HCT116 (cell line): ENCODE data around the gene CLDN20.

Experiments used
- EGR1 ChIP-seq: IDR thresholded peaks from 2 replicates; pipeline ENCODE4 v1.6.1; 2012; ENCODE audit warnings: low read depth
- ELF1 ChIP-seq: IDR thresholded peaks from 2 replicates; pipeline ENCODE4 v1.6.1; 2012; ENCODE audit warnings: low read depth, borderline replicate concordance
- EZH2 ChIP-seq: fragments of 200-600 bp; sonication (generic); IDR thresholded peaks from 2 replicates; pipeline ENCODE4 v1.6.1; 2017; ENCODE audit warnings: antibody characterized with exemption, mixed run types
- FOSL1 ChIP-seq: IDR thresholded peaks from 2 replicates; pipeline ENCODE4 v1.6.1; 2012; ENCODE audit warnings: low read depth
- POLR2A ChIP-seq: IDR thresholded peaks from 2 replicates; pipeline ENCODE4 v1.7.0; 2011; ENCODE audit warnings: borderline replicate concordance; ENCODE audit not compliant: insufficient read depth, insufficient read length; ENCODE audit errors: extremely low read depth
- POLR2AphosphoS5 ChIP-seq: IDR thresholded peaks from 2 replicates; pipeline ENCODE4 v1.6.1; 2011; ENCODE audit warnings: mild to moderate bottlenecking, low read depth, low read length, moderate library complexity
- SRF ChIP-seq: IDR thresholded peaks from 2 replicates; pipeline ENCODE4 v1.6.1; 2012; ENCODE audit warnings: low read depth
- YY1 ChIP-seq: IDR thresholded peaks from 2 replicates; pipeline ENCODE4 v1.6.1; 2011; ENCODE audit warnings: low read length, low read depth, moderate library complexity, mild to moderate bottlenecking; ENCODE audit not compliant: insufficient replicate concordance; ENCODE audit errors: extremely low read depth
- ZNF274 ChIP-seq: fragments of 200-500 bp; sonication (Bioruptor generic); IDR thresholded peaks from 2 replicates; pipeline ENCODE4 v1.6.1; 2014; ENCODE audit warnings: mild to moderate bottlenecking, low read depth, low read length, inconsistent platforms
- TF ChIP-seq, protein P1 (sequence below): IDR thresholded peaks from 2 replicates; pipeline ENCODE4 v1.6.1; 2012
- TF ChIP-seq, protein P2 (sequence below): IDR thresholded peaks from 2 replicates; pipeline ENCODE4 v1.6.1; 2012; ENCODE audit warnings: low read depth
- TF ChIP-seq, protein P3 (sequence below), 3 experiments: fragments of 200-600 bp in 1 of 3; sonication (generic) in 1 of 3; IDR thresholded peaks in 2 of 3; conservative IDR thresholded peaks in 1 of 3; 2 replicates each; pipeline ENCODE4 v1.5.1; 2012 to 2017; ENCODE audit warnings: low read depth in 2 of 3, low read length in 2 of 3, antibody characterized with exemption in 1 of 3, borderline replicate concordance in 1 of 3, control low read depth in 1 of 3, mild to moderate bottlenecking in 1 of 3, mixed read lengths in 1 of 3, mixed run types in 1 of 3, moderate library complexity in 1 of 3; ENCODE audit not compliant: insufficient read depth in 1 of 3
- TF ChIP-seq, protein P4 (sequence below): IDR thresholded peaks from 2 replicates; pipeline ENCODE4 v1.6.1; 2012

DNA sequence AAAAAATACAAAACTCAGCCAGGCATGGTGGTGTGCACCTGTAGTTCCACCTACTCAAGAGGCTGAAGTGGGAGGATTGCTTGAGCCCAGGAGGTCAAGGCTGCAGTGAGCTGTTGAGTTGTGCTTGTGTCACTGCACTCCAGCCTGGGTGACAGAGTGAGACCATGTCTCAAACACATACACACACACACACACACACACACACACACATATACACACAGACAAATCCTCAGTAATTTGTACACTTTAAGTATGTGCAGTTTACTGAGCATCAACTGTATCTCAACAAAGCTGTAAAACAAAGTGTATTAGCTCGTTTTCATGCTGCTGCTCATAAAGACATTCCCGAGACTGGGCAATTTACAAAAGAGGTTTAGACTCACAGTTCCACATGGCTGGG lies 43.1 kb downstream of the CLDN20 start:
- TF ChIP-seq EZH2 (no peak), SRF (no peak), POLR2AphosphoS5 (no peak), ZNF274 (no peak), POLR2A (no peak), EGR1 (no peak), YY1 (no peak), ELF1 (no peak), FOSL1 (no peak)
- TF ChIP-seq, protein P1, sequence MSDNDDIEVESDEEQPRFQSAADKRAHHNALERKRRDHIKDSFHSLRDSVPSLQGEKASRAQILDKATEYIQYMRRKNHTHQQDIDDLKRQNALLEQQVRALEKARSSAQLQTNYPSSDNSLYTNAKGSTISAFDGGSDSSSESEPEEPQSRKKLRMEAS, result no peak
- TF ChIP-seq, protein P2, sequence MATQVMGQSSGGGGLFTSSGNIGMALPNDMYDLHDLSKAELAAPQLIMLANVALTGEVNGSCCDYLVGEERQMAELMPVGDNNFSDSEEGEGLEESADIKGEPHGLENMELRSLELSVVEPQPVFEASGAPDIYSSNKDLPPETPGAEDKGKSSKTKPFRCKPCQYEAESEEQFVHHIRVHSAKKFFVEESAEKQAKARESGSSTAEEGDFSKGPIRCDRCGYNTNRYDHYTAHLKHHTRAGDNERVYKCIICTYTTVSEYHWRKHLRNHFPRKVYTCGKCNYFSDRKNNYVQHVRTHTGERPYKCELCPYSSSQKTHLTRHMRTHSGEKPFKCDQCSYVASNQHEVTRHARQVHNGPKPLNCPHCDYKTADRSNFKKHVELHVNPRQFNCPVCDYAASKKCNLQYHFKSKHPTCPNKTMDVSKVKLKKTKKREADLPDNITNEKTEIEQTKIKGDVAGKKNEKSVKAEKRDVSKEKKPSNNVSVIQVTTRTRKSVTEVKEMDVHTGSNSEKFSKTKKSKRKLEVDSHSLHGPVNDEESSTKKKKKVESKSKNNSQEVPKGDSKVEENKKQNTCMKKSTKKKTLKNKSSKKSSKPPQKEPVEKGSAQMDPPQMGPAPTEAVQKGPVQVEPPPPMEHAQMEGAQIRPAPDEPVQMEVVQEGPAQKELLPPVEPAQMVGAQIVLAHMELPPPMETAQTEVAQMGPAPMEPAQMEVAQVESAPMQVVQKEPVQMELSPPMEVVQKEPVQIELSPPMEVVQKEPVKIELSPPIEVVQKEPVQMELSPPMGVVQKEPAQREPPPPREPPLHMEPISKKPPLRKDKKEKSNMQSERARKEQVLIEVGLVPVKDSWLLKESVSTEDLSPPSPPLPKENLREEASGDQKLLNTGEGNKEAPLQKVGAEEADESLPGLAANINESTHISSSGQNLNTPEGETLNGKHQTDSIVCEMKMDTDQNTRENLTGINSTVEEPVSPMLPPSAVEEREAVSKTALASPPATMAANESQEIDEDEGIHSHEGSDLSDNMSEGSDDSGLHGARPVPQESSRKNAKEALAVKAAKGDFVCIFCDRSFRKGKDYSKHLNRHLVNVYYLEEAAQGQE, result no peak
- TF ChIP-seq, protein P3, sequence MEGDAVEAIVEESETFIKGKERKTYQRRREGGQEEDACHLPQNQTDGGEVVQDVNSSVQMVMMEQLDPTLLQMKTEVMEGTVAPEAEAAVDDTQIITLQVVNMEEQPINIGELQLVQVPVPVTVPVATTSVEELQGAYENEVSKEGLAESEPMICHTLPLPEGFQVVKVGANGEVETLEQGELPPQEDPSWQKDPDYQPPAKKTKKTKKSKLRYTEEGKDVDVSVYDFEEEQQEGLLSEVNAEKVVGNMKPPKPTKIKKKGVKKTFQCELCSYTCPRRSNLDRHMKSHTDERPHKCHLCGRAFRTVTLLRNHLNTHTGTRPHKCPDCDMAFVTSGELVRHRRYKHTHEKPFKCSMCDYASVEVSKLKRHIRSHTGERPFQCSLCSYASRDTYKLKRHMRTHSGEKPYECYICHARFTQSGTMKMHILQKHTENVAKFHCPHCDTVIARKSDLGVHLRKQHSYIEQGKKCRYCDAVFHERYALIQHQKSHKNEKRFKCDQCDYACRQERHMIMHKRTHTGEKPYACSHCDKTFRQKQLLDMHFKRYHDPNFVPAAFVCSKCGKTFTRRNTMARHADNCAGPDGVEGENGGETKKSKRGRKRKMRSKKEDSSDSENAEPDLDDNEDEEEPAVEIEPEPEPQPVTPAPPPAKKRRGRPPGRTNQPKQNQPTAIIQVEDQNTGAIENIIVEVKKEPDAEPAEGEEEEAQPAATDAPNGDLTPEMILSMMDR (IDR thresholded peaks at IDR 0.05 in 2 of 3, conservative IDR thresholded peaks at IDR 0.05 in 1 of 3; ENCODE audit: borderline replicate concordance in 1 of 3, insufficient read depth in 1 of 3, low read depth in 2 of 3, low read length in 2 of 3), result no peak
- TF ChIP-seq, protein P4, sequence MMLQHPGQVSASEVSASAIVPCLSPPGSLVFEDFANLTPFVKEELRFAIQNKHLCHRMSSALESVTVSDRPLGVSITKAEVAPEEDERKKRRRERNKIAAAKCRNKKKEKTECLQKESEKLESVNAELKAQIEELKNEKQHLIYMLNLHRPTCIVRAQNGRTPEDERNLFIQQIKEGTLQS, result no peak
